ENCODE data around the gene NTN1. TPM values are rescaled to one million over a fixed set of nuclear protein-coding genes. Genes with fewer than 3 reads are reported as not detected.

The NTN1 gene
- total and polyA plus RNA-seq, 2 of the 13 experiments (the other 11 are each of a cell fraction or from before 2014, with no cell fraction given), result 0.04 to 0.05 TPM

DNA sequence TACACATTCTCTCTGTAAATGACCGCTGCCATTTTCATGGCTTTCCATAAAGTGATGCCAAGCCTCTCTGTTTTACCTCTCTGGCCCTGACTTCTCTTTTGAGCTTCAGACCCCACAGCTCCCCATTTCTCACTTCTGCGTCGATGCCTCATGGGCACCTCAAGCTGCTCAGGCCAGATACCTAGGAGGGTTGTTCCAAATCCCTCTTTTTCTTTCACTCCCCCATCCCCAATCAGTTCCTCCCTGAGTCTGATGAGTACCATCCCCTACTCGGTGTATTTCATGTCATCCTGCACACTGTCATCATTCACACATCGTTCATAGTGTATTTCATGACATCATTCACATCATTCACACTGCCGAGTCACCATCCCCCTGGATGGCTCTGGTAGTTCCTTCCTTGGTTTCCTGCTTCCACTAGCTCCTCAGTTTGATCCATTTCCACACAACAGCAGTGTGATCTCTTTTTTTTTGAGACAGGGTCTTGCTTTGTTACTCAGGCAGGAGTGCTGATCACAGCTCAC, 43.1 kb downstream of the NTN1 start:
- POLR2A ChIA-PET, result no interaction called here
- Histone ChIP-seq H3K27me3 (ENCODE audit: control insufficient read depth in 1 of 2, insufficient read depth in 2 of 2, low read length in 2 of 2) (peaks cover 2 to 26% of the 10 kb centered on the region in 2 experiments; a peak in 3 of 5 replicates), H3K36me3 (replicated peaks in 1 of 2; ENCODE audit: control insufficient read depth in 1 of 2, insufficient read depth in 2 of 2, low read length in 2 of 2) (no peaks in the 10 kb centered on the region), H3K4me3 (replicated peaks in 1 of 3; ENCODE audit: insufficient read depth in 1 of 3, low read depth in 2 of 3, low read length in 3 of 3) (no peak overlapping the region), H2AFZ (ENCODE audit: low read length) (no peak overlapping the region), H3K4me1 (ENCODE audit: insufficient read depth, low read length) (peaks cover 9% of the 10 kb centered on the region), H3K9ac (ENCODE audit: insufficient read depth, low read depth, low read length) (no peak overlapping the region), H4K20me1 (ENCODE audit: insufficient read depth, low read length) (no peaks in the 10 kb centered on the region), H3K9me3 (ENCODE audit: low read length) (no peaks in the 10 kb centered on the region), H3K4me2 (ENCODE audit: low read depth, low read length) (no peak overlapping the region), H3K27ac (ENCODE audit: extremely low read length, insufficient read depth, low read length) (no peak overlapping the region), H3K79me2 (ENCODE audit: insufficient read depth, low read length) (no peaks in the 10 kb centered on the region)
- CTCF ChIA-PET (ENCODE audit: low intra/inter-chr PET ratio, low total read pairs), result no interaction called here
- 48% methylated on average over 6 of the region's 6 CpGs for WGBS (ENCODE audit: low lambda C conversion rate)
- no TSS peak for BruUV-seq (replicated peaks)
- no peak for FAIRE-seq
- intact Hi-C loops (cut with micrococcal nuclease; ENCODE audit: unreplicated experiment) (no loop called here), in situ Hi-C loops (cut with HindIII; ENCODE audit: extremely low pct_ligation_motif_present, low pct_unique_long_range_greater_than_20kb) (no loop called here)
- no peak for ATAC-seq
- TF ChIP-seq ATF7 (IDR thresholded peaks at IDR 0.05) (peak; percentile 81), ATF7 (CRISPR knock-in tag; IDR thresholded peaks at IDR 0.05) (no peak), CREB1 (IDR thresholded peaks at IDR 0.05) (peak; percentile 77), CREB1 (CRISPR knock-in tag; IDR thresholded peaks at IDR 0.05) (no peak)
- TF ChIP-seq, protein P1, sequence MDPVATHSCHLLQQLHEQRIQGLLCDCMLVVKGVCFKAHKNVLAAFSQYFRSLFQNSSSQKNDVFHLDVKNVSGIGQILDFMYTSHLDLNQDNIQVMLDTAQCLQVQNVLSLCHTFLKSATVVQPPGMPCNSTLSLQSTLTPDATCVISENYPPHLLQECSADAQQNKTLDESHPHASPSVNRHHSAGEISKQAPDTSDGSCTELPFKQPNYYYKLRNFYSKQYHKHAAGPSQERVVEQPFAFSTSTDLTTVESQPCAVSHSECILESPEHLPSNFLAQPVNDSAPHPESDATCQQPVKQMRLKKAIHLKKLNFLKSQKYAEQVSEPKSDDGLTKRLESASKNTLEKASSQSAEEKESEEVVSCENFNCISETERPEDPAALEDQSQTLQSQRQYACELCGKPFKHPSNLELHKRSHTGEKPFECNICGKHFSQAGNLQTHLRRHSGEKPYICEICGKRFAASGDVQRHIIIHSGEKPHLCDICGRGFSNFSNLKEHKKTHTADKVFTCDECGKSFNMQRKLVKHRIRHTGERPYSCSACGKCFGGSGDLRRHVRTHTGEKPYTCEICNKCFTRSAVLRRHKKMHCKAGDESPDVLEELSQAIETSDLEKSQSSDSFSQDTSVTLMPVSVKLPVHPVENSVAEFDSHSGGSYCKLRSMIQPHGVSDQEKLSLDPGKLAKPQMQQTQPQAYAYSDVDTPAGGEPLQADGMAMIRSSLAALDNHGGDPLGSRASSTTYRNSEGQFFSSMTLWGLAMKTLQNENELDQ (CRISPR knock-in tag; IDR thresholded peaks at IDR 0.05; ENCODE audit: borderline replicate concordance), result no peak
- no peak for DNase-seq (ENCODE audit: low spot score)

DNA sequence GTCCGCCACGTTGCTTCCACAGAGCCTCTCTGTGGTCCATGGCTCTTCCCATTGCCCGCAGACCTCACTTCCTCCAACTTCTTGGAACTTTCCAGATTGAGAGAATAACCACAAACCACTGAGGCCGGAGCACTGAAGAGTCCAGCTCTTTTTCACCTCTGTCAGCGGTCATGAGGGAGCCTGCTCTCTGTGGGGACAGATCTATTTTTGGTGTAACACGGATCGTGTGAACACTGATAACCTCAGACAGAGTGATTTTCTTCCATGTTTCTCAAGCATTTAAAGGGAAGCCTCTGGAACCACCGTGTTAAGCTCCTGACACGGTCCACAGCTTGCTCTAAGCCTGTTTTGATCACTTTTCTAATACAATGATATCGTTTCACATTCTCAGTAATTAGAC, 49.7 kb downstream of the NTN1 start:
- no peaks in the 10 kb centered on the region for H3K79me2 ChIP-seq (ENCODE audit: insufficient read depth, low read length)
- FAIRE-seq (no peak), ATAC-seq (no peak), DNase-seq (ENCODE audit: low spot score) (no peak)
- no peaks in the 10 kb centered on the region for H3K9me3 ChIP-seq (ENCODE audit: low read length)
- no TSS peak for BruUV-seq (replicated peaks)
- H4K20me1 ChIP-seq (ENCODE audit: insufficient read depth, low read length), result no peaks in the 10 kb centered on the region
- ChIA-PET POLR2A (no interaction called here), CTCF (ENCODE audit: low intra/inter-chr PET ratio, low total read pairs) (no interaction called here)
- H3K9ac ChIP-seq (ENCODE audit: insufficient read depth, low read depth, low read length), result no peak overlapping the region
- in situ Hi-C loops (cut with HindIII; ENCODE audit: extremely low pct_ligation_motif_present, low pct_unique_long_range_greater_than_20kb), result no loop called here
- H3K4me3 ChIP-seq (replicated peaks in 1 of 3; ENCODE audit: insufficient read depth in 1 of 3, low read depth in 2 of 3, low read length in 3 of 3), result no peak overlapping the region
- no peak overlapping the region for H3K4me2 ChIP-seq (ENCODE audit: low read depth, low read length)
- H3K27ac ChIP-seq (ENCODE audit: extremely low read length, insufficient read depth, low read length), result no peak overlapping the region
- peaks cover 8 to 57% of the 10 kb centered on the region in 2 experiments; a peak in 3 of 5 replicates for H3K27me3 ChIP-seq (ENCODE audit: control insufficient read depth in 1 of 2, insufficient read depth in 2 of 2, low read length in 2 of 2)
- WGBS (ENCODE audit: low lambda C conversion rate), result 17% methylated on average over 7 of the region's 10 CpGs
- H3K36me3 ChIP-seq (replicated peaks in 1 of 2; ENCODE audit: control insufficient read depth in 1 of 2, insufficient read depth in 2 of 2, low read length in 2 of 2), result no peaks in the 10 kb centered on the region
- H3K4me1 ChIP-seq (ENCODE audit: insufficient read depth, low read length), result no peaks in the 10 kb centered on the region
- intact Hi-C loops (cut with micrococcal nuclease; ENCODE audit: unreplicated experiment), result no loop called here
- no peak overlapping the region for H2AFZ ChIP-seq (ENCODE audit: low read length)
- TF ChIP-seq, protein P2, sequence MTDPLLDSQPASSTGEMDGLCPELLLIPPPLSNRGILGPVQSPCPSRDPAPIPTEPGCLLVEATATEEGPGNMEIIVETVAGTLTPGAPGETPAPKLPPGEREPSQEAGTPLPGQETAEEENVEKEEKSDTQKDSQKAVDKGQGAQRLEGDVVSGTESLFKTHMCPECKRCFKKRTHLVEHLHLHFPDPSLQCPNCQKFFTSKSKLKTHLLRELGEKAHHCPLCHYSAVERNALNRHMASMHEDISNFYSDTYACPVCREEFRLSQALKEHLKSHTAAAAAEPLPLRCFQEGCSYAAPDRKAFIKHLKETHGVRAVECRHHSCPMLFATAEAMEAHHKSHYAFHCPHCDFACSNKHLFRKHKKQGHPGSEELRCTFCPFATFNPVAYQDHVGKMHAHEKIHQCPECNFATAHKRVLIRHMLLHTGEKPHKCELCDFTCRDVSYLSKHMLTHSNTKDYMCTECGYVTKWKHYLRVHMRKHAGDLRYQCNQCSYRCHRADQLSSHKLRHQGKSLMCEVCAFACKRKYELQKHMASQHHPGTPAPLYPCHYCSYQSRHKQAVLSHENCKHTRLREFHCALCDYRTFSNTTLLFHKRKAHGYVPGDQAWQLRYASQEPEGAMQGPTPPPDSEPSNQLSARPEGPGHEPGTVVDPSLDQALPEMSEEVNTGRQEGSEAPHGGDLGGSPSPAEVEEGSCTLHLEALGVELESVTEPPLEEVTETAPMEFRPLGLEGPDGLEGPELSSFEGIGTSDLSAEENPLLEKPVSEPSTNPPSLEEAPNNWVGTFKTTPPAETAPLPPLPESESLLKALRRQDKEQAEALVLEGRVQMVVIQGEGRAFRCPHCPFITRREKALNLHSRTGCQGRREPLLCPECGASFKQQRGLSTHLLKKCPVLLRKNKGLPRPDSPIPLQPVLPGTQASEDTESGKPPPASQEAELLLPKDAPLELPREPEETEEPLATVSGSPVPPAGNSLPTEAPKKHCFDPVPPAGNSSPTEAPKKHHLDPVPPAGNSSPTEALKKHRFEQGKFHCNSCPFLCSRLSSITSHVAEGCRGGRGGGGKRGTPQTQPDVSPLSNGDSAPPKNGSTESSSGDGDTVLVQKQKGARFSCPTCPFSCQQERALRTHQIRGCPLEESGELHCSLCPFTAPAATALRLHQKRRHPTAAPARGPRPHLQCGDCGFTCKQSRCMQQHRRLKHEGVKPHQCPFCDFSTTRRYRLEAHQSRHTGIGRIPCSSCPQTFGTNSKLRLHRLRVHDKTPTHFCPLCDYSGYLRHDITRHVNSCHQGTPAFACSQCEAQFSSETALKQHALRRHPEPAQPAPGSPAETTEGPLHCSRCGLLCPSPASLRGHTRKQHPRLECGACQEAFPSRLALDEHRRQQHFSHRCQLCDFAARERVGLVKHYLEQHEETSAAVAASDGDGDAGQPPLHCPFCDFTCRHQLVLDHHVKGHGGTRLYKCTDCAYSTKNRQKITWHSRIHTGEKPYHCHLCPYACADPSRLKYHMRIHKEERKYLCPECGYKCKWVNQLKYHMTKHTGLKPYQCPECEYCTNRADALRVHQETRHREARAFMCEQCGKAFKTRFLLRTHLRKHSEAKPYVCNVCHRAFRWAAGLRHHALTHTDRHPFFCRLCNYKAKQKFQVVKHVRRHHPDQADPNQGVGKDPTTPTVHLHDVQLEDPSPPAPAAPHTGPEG (CRISPR knock-in tag; IDR thresholded peaks at IDR 0.05), result no peak
- TF ChIP-seq, protein P3, sequence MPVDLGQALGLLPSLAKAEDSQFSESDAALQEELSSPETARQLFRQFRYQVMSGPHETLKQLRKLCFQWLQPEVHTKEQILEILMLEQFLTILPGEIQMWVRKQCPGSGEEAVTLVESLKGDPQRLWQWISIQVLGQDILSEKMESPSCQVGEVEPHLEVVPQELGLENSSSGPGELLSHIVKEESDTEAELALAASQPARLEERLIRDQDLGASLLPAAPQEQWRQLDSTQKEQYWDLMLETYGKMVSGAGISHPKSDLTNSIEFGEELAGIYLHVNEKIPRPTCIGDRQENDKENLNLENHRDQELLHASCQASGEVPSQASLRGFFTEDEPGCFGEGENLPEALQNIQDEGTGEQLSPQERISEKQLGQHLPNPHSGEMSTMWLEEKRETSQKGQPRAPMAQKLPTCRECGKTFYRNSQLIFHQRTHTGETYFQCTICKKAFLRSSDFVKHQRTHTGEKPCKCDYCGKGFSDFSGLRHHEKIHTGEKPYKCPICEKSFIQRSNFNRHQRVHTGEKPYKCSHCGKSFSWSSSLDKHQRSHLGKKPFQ (CRISPR knock-in tag; IDR thresholded peaks at IDR 0.05; ENCODE audit: insufficient replicate concordance), result no peak
- no peak for TF ChIP-seq BCL6 (CRISPR knock-in tag; IDR thresholded peaks at IDR 0.05)

Data from HepG2 (cell line).